Activated T-helper 17 cell treated with anti-CD3 and anti-CD28 coated beads, Interleukin-2, amount 50 U/mL, for 72 hours (primary cell): Measurements from ENCODE around the gene DHRS1. TPM values are rescaled to one million over a fixed set of nuclear protein-coding genes. Genes with fewer than 3 reads are reported as not detected.

ENCODE experiments used
- ATAC-seq: fragments of 150-1000 bp; cut with Tn5 transposase; replicated peaks from 2 replicates; pipeline ENCODE4 v1.10.0; 2021; ENCODE audit warnings: mild to moderate bottlenecking, moderate library complexity
- H3K27ac Mint-ChIP-seq: one replicate; pipeline ENCODE4 v1.8.0; 2022; ENCODE audit warnings: mixed read lengths
- H3K27me3 Mint-ChIP-seq: one replicate; pipeline ENCODE4 v1.8.0; 2022; ENCODE audit warnings: mixed read lengths
- H3K36me3 Mint-ChIP-seq: one replicate; pipeline ENCODE4 v1.8.0; 2022; ENCODE audit warnings: low read depth, mild to moderate bottlenecking, mixed read lengths
- H3K4me1 Mint-ChIP-seq: one replicate; pipeline ENCODE4 v1.8.0; 2022; ENCODE audit warnings: mixed read lengths
- H3K4me3 Mint-ChIP-seq: one replicate; pipeline ENCODE4 v1.8.0; 2022; ENCODE audit warnings: mild to moderate bottlenecking, mixed read lengths
- H3K9me3 Mint-ChIP-seq: one replicate; pipeline ENCODE4 v1.8.0; 2022; ENCODE audit warnings: mixed read lengths
- total RNA-seq, 2 donors: library from RNA; stranded (reverse); gene quantifications; one replicate each; pipeline ENCODE4 v1.2.3, GENCODE V29; 2022

DHRS1 gene
- total RNA-seq, 2 donors from 2014 or later = 12.6 to 14.2 TPM

- no peak for ATAC-seq
- Mint-ChIP-seq H3K4me1 (no peaks in the 10 kb centered on the region), H3K36me3 (peaks cover 21% of the 10 kb centered on the region), H3K27ac (no peak overlapping the region), H3K27me3 (no peaks in the 10 kb centered on the region), H3K4me3 (no peak overlapping the region), H3K9me3 (no peaks in the 10 kb centered on the region)
Measured at GRCh38 chr14:24261969-24262327, 37.6 kb downstream of the DHRS1 start.

GRCh38 chr14:24261256-24261968 is 38.2 kb downstream of the DHRS1 start:
- Mint-ChIP-seq H3K4me3 (no peak overlapping the region), H3K36me3 (peaks cover 16% of the 10 kb centered on the region), H3K4me1 (no peaks in the 10 kb centered on the region), H3K27me3 (no peaks in the 10 kb centered on the region), H3K27ac (no peak overlapping the region), H3K9me3 (no peaks in the 10 kb centered on the region)
- ATAC-seq = no peak

- no peak overlapping the region for H3K4me3 Mint-ChIP-seq
- H3K36me3 Mint-ChIP-seq = peaks cover 9% of the 10 kb centered on the region
- H3K27ac Mint-ChIP-seq = no peak overlapping the region
- H3K4me1 Mint-ChIP-seq = no peaks in the 10 kb centered on the region
- ATAC-seq = no peak
- no peaks in the 10 kb centered on the region for H3K27me3 Mint-ChIP-seq
- no peaks in the 10 kb centered on the region for H3K9me3 Mint-ChIP-seq
Measured at GRCh38 chr14:24260780-24261157, 38.8 kb downstream of the DHRS1 start.

GRCh38 chr14:24260026-24260779 is 39.4 kb downstream of the DHRS1 start:
- ATAC-seq = no peak
- H3K36me3 Mint-ChIP-seq = peaks cover 11% of the 10 kb centered on the region
- no peak overlapping the region for H3K27ac Mint-ChIP-seq
- no peaks in the 10 kb centered on the region for H3K9me3 Mint-ChIP-seq
- H3K4me3 Mint-ChIP-seq = no peak overlapping the region
- no peaks in the 10 kb centered on the region for H3K27me3 Mint-ChIP-seq
- no peaks in the 10 kb centered on the region for H3K4me1 Mint-ChIP-seq

GRCh38 chr14:24259282-24260025 is 40.1 kb downstream of the DHRS1 start:
- Mint-ChIP-seq H3K9me3 (no peaks in the 10 kb centered on the region), H3K4me1 (no peaks in the 10 kb centered on the region), H3K36me3 (peaks cover 12% of the 10 kb centered on the region), H3K4me3 (no peak overlapping the region), H3K27me3 (no peaks in the 10 kb centered on the region), H3K27ac (no peak overlapping the region)
- no peak for ATAC-seq

GRCh38 chr14:24258548-24259265 is 40.9 kb downstream of the DHRS1 start:
- H3K27ac Mint-ChIP-seq = no peak overlapping the region
- no peaks in the 10 kb centered on the region for H3K9me3 Mint-ChIP-seq
- H3K4me1 Mint-ChIP-seq = no peaks in the 10 kb centered on the region
- H3K4me3 Mint-ChIP-seq = no peak overlapping the region
- no peaks in the 10 kb centered on the region for H3K27me3 Mint-ChIP-seq
- no peak for ATAC-seq
- peaks cover 19% of the 10 kb centered on the region for H3K36me3 Mint-ChIP-seq

- H3K9me3 Mint-ChIP-seq = no peaks in the 10 kb centered on the region
- H3K27me3 Mint-ChIP-seq = no peaks in the 10 kb centered on the region
- H3K4me1 Mint-ChIP-seq = no peaks in the 10 kb centered on the region
- H3K4me3 Mint-ChIP-seq = no peak overlapping the region
- peaks cover 24% of the 10 kb centered on the region for H3K36me3 Mint-ChIP-seq
- no peak for ATAC-seq
- H3K27ac Mint-ChIP-seq = no peak overlapping the region
Measured at GRCh38 chr14:24258119-24258518, 41.5 kb downstream of the DHRS1 start.

- ATAC-seq = no peak
- H3K9me3 Mint-ChIP-seq = no peaks in the 10 kb centered on the region
Measured at GRCh38 chr14:24256960-24257359, 42.6 kb downstream of the DHRS1 start.

GRCh38 chr14:24255931-24256711 is 43.5 kb downstream of the DHRS1 start:
- Mint-ChIP-seq H3K4me3 (no peak overlapping the region), H3K36me3 (peaks cover 23% of the 10 kb centered on the region), H3K4me1 (peaks cover 6% of the 10 kb centered on the region), H3K27ac (no peak overlapping the region), H3K9me3 (no peaks in the 10 kb centered on the region), H3K27me3 (no peaks in the 10 kb centered on the region)
- ATAC-seq = no peak

More at GRCh38 chr14:24256960-24257359, 42.6 kb downstream of the DHRS1 start:
- no peak overlapping the region for H3K4me3 Mint-ChIP-seq
- H3K4me1 Mint-ChIP-seq = no peaks in the 10 kb centered on the region
- H3K27me3 Mint-ChIP-seq = no peaks in the 10 kb centered on the region
- no peak overlapping the region for H3K27ac Mint-ChIP-seq
- H3K36me3 Mint-ChIP-seq = peaks cover 24% of the 10 kb centered on the region

- Mint-ChIP-seq H3K27ac (no peak overlapping the region), H3K4me3 (no peak overlapping the region), H3K27me3 (no peaks in the 10 kb centered on the region), H3K9me3 (no peaks in the 10 kb centered on the region), H3K4me1 (peaks cover 11% of the 10 kb centered on the region), H3K36me3 (peaks cover 19% of the 10 kb centered on the region)
- no peak for ATAC-seq
Measured at GRCh38 chr14:24255438-24255837, 44.1 kb downstream of the DHRS1 start.

GRCh38 chr14:24254630-24255392 is 44.8 kb downstream of the DHRS1 start:
- ATAC-seq = no peak
- no peaks in the 10 kb centered on the region for H3K9me3 Mint-ChIP-seq
- H3K27ac Mint-ChIP-seq = no peak overlapping the region
- H3K27me3 Mint-ChIP-seq = no peaks in the 10 kb centered on the region
- peaks cover 15% of the 10 kb centered on the region for H3K4me1 Mint-ChIP-seq
- H3K36me3 Mint-ChIP-seq = peaks cover 19% of the 10 kb centered on the region
- no peak overlapping the region for H3K4me3 Mint-ChIP-seq

- ATAC-seq = no peak
- peaks cover 19% of the 10 kb centered on the region for H3K36me3 Mint-ChIP-seq
- no peak overlapping the region for H3K4me3 Mint-ChIP-seq
- H3K27ac Mint-ChIP-seq = no peak overlapping the region
- H3K4me1 Mint-ChIP-seq = peaks cover 15% of the 10 kb centered on the region
- no peaks in the 10 kb centered on the region for H3K27me3 Mint-ChIP-seq
- H3K9me3 Mint-ChIP-seq = no peaks in the 10 kb centered on the region
Measured at GRCh38 chr14:24253936-24254335, 45.6 kb downstream of the DHRS1 start.
